Kidney epithelial cell (primary cell): ENCODE data around the gene SOSTDC1. TPM values are rescaled to one million over a fixed set of nuclear protein-coding genes. Genes with fewer than 3 reads are reported as not detected.

Experiments
- DNase-seq: peaks from one replicate; pipeline ENCODE4 v3.0.0-alpha.2; 2010; ENCODE audit warnings: low read depth
- H3K27me3 ChIP-seq: 2 replicates; pipeline ENCODE4 v1.6.0; 2011; ENCODE audit warnings: low read length; ENCODE audit not compliant: control insufficient read depth, insufficient read depth
- H3K36me3 ChIP-seq: 2 replicates; pipeline ENCODE4 v1.5.1; 2011; ENCODE audit warnings: low read length; ENCODE audit not compliant: control insufficient read depth, insufficient read depth
- H3K4me3 ChIP-seq: 2 replicates; pipeline ENCODE4 v1.5.1; 2011; ENCODE audit warnings: low read depth, mild to moderate bottlenecking, control low read depth, low read length
- total RNA-seq: library from RNA; depleted of rRNA; stranded (reverse); fragments of >200 nt; gene quantifications from 2 replicates; pipeline ENCODE4 v1.2.3, GENCODE V29; 2015
- TF ChIP-seq, protein P1 (sequence below): IDR thresholded peaks from 2 replicates; pipeline ENCODE4 v1.5.1; 2011; ENCODE audit warnings: mild to moderate bottlenecking, moderate library complexity, low read length, control low read depth, inconsistent platforms; ENCODE audit not compliant: insufficient read depth, poor library complexity, severe bottlenecking

Gene SOSTDC1
- total RNA-seq, 1 donor from 2014 or later, result 0.08 TPM

- DNase-seq, result no peak
- TF ChIP-seq, protein P1, sequence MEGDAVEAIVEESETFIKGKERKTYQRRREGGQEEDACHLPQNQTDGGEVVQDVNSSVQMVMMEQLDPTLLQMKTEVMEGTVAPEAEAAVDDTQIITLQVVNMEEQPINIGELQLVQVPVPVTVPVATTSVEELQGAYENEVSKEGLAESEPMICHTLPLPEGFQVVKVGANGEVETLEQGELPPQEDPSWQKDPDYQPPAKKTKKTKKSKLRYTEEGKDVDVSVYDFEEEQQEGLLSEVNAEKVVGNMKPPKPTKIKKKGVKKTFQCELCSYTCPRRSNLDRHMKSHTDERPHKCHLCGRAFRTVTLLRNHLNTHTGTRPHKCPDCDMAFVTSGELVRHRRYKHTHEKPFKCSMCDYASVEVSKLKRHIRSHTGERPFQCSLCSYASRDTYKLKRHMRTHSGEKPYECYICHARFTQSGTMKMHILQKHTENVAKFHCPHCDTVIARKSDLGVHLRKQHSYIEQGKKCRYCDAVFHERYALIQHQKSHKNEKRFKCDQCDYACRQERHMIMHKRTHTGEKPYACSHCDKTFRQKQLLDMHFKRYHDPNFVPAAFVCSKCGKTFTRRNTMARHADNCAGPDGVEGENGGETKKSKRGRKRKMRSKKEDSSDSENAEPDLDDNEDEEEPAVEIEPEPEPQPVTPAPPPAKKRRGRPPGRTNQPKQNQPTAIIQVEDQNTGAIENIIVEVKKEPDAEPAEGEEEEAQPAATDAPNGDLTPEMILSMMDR, result peak; percentile 44
- H3K27me3 ChIP-seq, result no peaks in the 10 kb centered on the region
- no peak overlapping the region for H3K4me3 ChIP-seq
- H3K36me3 ChIP-seq, result no peaks in the 10 kb centered on the region
Observed at GRCh38 chr7:16431646-16432424, 33.7 kb downstream of the SOSTDC1 start.

DNA sequence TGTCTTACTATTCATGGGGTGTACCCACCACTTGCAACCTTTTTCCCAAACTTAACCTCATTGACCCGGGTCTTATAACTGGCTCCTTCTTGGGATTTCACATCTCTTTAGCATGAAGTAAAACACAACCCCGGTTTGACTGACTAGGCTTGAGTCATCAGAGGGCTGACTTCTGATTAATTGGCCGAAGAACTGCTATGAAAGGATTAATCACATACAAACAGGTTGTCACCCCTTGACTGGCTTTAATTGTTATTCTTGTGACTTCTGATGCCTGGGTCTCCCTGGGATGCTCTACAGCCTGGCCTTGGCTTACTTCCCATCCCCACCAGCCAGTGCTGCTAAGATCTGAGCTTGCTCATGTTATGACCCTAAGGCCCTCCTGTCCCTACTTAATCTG lies 35.4 kb downstream of the SOSTDC1 start:
- Histone ChIP-seq H3K27me3 (no peaks in the 10 kb centered on the region), H3K36me3 (no peaks in the 10 kb centered on the region), H3K4me3 (no peak overlapping the region)
- no peak for DNase-seq
- TF ChIP-seq, protein P1, result no peak

GRCh38 chr7:16428672-16429071 lies 36.9 kb downstream of the SOSTDC1 start:
- H3K27me3 ChIP-seq, result no peaks in the 10 kb centered on the region
- H3K36me3 ChIP-seq, result no peaks in the 10 kb centered on the region
- H3K4me3 ChIP-seq, result no peak overlapping the region
- no peak for DNase-seq
- TF ChIP-seq, protein P1, result no peak

DNA sequence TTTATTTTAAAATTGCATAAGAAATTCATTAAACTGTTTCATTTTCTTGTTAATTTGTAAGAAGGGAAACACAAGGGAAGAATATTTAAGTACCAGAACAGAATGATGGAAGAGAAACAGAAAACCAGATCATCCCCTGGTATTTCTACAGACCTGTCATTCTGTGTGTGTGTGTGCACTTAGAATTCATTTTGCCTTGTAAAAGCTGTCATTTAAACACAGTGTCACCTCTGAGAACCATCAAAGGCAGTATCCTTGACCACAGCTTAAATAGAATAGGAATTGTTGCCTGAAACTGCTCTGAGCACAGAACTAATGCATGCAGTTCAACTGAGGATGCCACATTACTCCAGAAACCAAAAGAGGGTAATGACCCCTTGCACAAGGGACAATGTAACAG lies 37.4 kb downstream of the SOSTDC1 start:
- no peak for DNase-seq
- TF ChIP-seq, protein P1, result no peak
- H3K27me3 ChIP-seq, result no peaks in the 10 kb centered on the region

GRCh38 chr7:16423761-16424160 lies 41.8 kb downstream of the SOSTDC1 start:
- no peak overlapping the region for H3K4me3 ChIP-seq
- TF ChIP-seq, protein P1, result no peak
- no peak for DNase-seq
- H3K36me3 ChIP-seq, result no peaks in the 10 kb centered on the region
- H3K27me3 ChIP-seq, result no peaks in the 10 kb centered on the region

More for the DNA sequence above, 37.4 kb downstream of the SOSTDC1 start:
- no peak overlapping the region for H3K4me3 ChIP-seq
- no peaks in the 10 kb centered on the region for H3K36me3 ChIP-seq

- Histone ChIP-seq H3K36me3 (no peaks in the 10 kb centered on the region), H3K4me3 (no peak overlapping the region), H3K27me3 (no peaks in the 10 kb centered on the region)
- no peak for DNase-seq
- TF ChIP-seq, protein P1, result no peak
Observed at GRCh38 chr7:16422917-16423316, 42.6 kb downstream of the SOSTDC1 start.
